Bronchial epithelial cell (primary cell): ENCODE measurements around the gene TOMM20L. TPM values are rescaled to one million over a fixed set of nuclear protein-coding genes. Genes with fewer than 3 reads are reported as not detected.

Experiments used
- DNase-seq: peaks from one replicate; pipeline ENCODE4 v3.0.0-alpha.2; 2010; ENCODE audit warnings: low read depth
- FAIRE-seq: peaks from 2 replicates; lab custom pipeline; 2011; peaks lifted over from hg19 to GRCh38; lab: Jason Lieb, UNC
- H3K27me3 ChIP-seq: 2 replicates; pipeline ENCODE4 v1.5.1; 2011; ENCODE audit warnings: low read length; ENCODE audit not compliant: control insufficient read depth, insufficient read depth
- H3K36me3 ChIP-seq: 2 replicates; pipeline ENCODE4 v1.5.1; 2011; ENCODE audit warnings: low read length; ENCODE audit not compliant: control insufficient read depth, insufficient read depth
- H3K4me3 ChIP-seq: 2 replicates; pipeline ENCODE4 v1.5.1; 2011; ENCODE audit warnings: mild to moderate bottlenecking, low read depth, low read length, control low read depth
- CTCF ChIP-seq: IDR thresholded peaks from 2 replicates; pipeline ENCODE4 v1.5.1; 2011; ENCODE audit warnings: mild to moderate bottlenecking, moderate library complexity, low read length, control low read depth, inconsistent platforms; ENCODE audit not compliant: insufficient read depth, severe bottlenecking
- total RNA-seq: library from RNA; depleted of rRNA; stranded (reverse); fragments of >200 nt; gene quantifications from 2 replicates; pipeline ENCODE4 v1.2.1, GENCODE V29; 2014

Gene TOMM20L
- total RNA-seq, 1 donor from 2014 or later = not detected

GRCh38 chr14:58427281-58428117 is 31.8 kb downstream of the TOMM20L start, which contains the start of the genes KIAA0586 and TIMM9:
KIAA0586 (plus strand) TSS chr14:58427719; CDS start chr14:58428265, 546 bp downstream.
TIMM9 (minus strand) TSS chr14:58427531; CDS start chr14:58411945, 15,586 bp downstream.
- no peak for FAIRE-seq
- H3K27me3 ChIP-seq = no peaks in the 10 kb centered on the region
- no peak for TF ChIP-seq CTCF
- H3K36me3 ChIP-seq = peaks cover 3% of the 10 kb centered on the region
- H3K4me3 ChIP-seq = peak within 1 kb of the TSS; percentile 69
- DNase-seq = peak; percentile 95

GRCh38 chr14:58428118-58428683 is 32.5 kb downstream of the TOMM20L start:
- DNase-seq = peak; percentile 63
- Histone ChIP-seq H3K4me3 (peak overlapping the region; percentile 69), H3K36me3 (peaks cover 3% of the 10 kb centered on the region), H3K27me3 (no peaks in the 10 kb centered on the region)
- no peak for TF ChIP-seq CTCF
- no peak for FAIRE-seq

- DNase-seq (peak; percentile 94), FAIRE-seq (no peak)
- Histone ChIP-seq H3K36me3 (no peaks in the 10 kb centered on the region), H3K4me3 (no peak overlapping the region), H3K27me3 (no peaks in the 10 kb centered on the region)
- no peak for TF ChIP-seq CTCF
Observed at GRCh38 chr14:58430156-58430555, 34.4 kb downstream of the TOMM20L start.

- Histone ChIP-seq H3K4me3 (no peak overlapping the region), H3K36me3 (no peaks in the 10 kb centered on the region), H3K27me3 (no peaks in the 10 kb centered on the region)
- no peak for TF ChIP-seq CTCF
- FAIRE-seq (no peak), DNase-seq (no peak)
Observed at GRCh38 chr14:58439476-58439875, 43.7 kb downstream of the TOMM20L start.

DNA sequence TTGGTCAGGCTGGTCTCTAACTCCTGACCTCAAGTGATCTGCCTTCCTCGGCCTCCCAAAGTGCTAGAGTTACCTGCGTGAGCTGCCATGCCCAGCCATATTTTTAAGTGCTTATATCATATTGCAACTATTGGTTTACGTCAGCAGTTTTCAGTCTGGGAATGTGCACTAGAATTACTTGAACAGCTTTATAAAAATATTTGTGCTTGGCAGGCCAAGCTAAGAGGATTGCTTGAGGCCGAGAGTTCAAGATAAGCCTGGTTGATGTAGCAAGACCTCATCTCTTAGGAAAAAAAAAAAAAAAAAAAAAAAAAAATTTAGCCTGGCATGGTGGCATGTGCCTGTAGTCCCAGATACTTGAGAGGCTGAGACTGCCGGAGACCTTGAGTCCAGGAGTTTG is 48.9 kb downstream of the TOMM20L start:
- H3K27me3 ChIP-seq = no peaks in the 10 kb centered on the region
- H3K36me3 ChIP-seq = peaks cover 1% of the 10 kb centered on the region
- H3K4me3 ChIP-seq = no peak overlapping the region
- FAIRE-seq (no peak), DNase-seq (no peak)
- TF ChIP-seq CTCF = no peak
